ENCODE measurements around the gene MAST1. TPM values are rescaled to one million over a fixed set of nuclear protein-coding genes. Genes with fewer than 3 reads are reported as not detected.
A peak's percentile ranks its signal among the peaks of the same experiment; 100 is the strongest.

MAST1 gene
- total RNA-seq, 6 donors from 2014 or later: 0.17 to 0.89 (median 0.61) TPM; not detected in 3

GRCh38 chr19:12792853-12793289 lies 45.4 kb upstream of the MAST1 start:
- ATAC-seq (ENCODE audit: low FRiP score in 2 of 2): no peak
- WGBS, 2 donors: 0 to 1% methylated on average over 22 of the region's 22 CpGs

GRCh38 chr19:12793290-12794195 lies 44.8 kb upstream of the MAST1 start:
- Histone ChIP-seq H3K4me3 (peak overlapping the region; percentile 84 to 96 (median 94)), H3K36me3 (peaks cover 0 to 12% (median 0%) of the 10 kb centered on the region in 4 donors), H3K9me3 (no peaks in the 10 kb centered on the region), H3K27ac (peak overlapping the region; percentile 96 to 100 (median 98)), H3K27me3 (no peaks in the 10 kb centered on the region), H3K4me1 (peaks cover 32 to 46% (median 36%) of the 10 kb centered on the region in 4 donors)
- 0% methylated on average over 28 to 38 of the region's 81 CpGs for WGBS, 2 donors
- DNase-seq (peak; percentile 91 to 98), ATAC-seq (ENCODE audit: low FRiP score in 2 of 2) (peak; percentile 40 to 45)
- TF ChIP-seq POLR2A (IDR thresholded peaks at IDR 0.05) (peak; percentile 6 to 92 (median 70)), EP300 (IDR thresholded peaks at IDR 0.05) (peak; percentile 82 to 99 (median 98)), POLR2AphosphoS5 (IDR thresholded peaks at IDR 0.05) (peak; percentile 94 to 99)
- TF ChIP-seq, protein P1, sequence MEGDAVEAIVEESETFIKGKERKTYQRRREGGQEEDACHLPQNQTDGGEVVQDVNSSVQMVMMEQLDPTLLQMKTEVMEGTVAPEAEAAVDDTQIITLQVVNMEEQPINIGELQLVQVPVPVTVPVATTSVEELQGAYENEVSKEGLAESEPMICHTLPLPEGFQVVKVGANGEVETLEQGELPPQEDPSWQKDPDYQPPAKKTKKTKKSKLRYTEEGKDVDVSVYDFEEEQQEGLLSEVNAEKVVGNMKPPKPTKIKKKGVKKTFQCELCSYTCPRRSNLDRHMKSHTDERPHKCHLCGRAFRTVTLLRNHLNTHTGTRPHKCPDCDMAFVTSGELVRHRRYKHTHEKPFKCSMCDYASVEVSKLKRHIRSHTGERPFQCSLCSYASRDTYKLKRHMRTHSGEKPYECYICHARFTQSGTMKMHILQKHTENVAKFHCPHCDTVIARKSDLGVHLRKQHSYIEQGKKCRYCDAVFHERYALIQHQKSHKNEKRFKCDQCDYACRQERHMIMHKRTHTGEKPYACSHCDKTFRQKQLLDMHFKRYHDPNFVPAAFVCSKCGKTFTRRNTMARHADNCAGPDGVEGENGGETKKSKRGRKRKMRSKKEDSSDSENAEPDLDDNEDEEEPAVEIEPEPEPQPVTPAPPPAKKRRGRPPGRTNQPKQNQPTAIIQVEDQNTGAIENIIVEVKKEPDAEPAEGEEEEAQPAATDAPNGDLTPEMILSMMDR (IDR thresholded peaks at IDR 0.05): no peak

More at GRCh38 chr19:12792853-12793289, 45.4 kb upstream of the MAST1 start:
- Histone ChIP-seq H3K27ac (peak overlapping the region; percentile 96 to 100 (median 98)), H3K4me1 (peaks cover 39 to 52% (median 43%) of the 10 kb centered on the region in 4 donors), H3K9me3 (no peaks in the 10 kb centered on the region), H3K4me3 (peak overlapping the region; percentile 84 to 96 (median 94)), H3K36me3 (peaks cover 0 to 11% (median 0%) of the 10 kb centered on the region in 4 donors), H3K27me3 (no peaks in the 10 kb centered on the region)
- TF ChIP-seq POLR2A (IDR thresholded peaks at IDR 0.05): no peak
- TF ChIP-seq, protein P1 (IDR thresholded peaks at IDR 0.05): no peak
- no peak for TF ChIP-seq POLR2AphosphoS5 (IDR thresholded peaks at IDR 0.05)
- no peak for TF ChIP-seq EP300 (IDR thresholded peaks at IDR 0.05)
- peak in 1 of 2 donors; percentile 89 for DNase-seq

- peak overlapping the region; percentile 96 to 100 (median 98) for H3K27ac ChIP-seq
- H3K9me3 ChIP-seq: no peaks in the 10 kb centered on the region
- DNase-seq (peak in 1 of 2 donors; percentile 31), ATAC-seq (ENCODE audit: low FRiP score in 2 of 2) (no peak)
- no peak for TF ChIP-seq POLR2A (IDR thresholded peaks at IDR 0.05)
- TF ChIP-seq POLR2AphosphoS5 (IDR thresholded peaks at IDR 0.05): no peak
- TF ChIP-seq, protein P1 (IDR thresholded peaks at IDR 0.05): no peak
- TF ChIP-seq EP300 (IDR thresholded peaks at IDR 0.05): no peak
- H3K4me1 ChIP-seq: peaks cover 25 to 37% (median 28%) of the 10 kb centered on the region in 4 donors
- peak overlapping the region in 3 of 4 donors; percentile 84 to 96 (median 93) for H3K4me3 ChIP-seq
- peaks cover 0 to 21% (median 6%) of the 10 kb centered on the region in 4 donors for H3K36me3 ChIP-seq
- no peaks in the 10 kb centered on the region for H3K27me3 ChIP-seq
- 72 to 75% methylated on average over 7 of the region's 7 CpGs for WGBS, 2 donors
These were observed 43.9 kb upstream of the MAST1 start for GRCh38 chr19:12794196-12794941.

DNA sequence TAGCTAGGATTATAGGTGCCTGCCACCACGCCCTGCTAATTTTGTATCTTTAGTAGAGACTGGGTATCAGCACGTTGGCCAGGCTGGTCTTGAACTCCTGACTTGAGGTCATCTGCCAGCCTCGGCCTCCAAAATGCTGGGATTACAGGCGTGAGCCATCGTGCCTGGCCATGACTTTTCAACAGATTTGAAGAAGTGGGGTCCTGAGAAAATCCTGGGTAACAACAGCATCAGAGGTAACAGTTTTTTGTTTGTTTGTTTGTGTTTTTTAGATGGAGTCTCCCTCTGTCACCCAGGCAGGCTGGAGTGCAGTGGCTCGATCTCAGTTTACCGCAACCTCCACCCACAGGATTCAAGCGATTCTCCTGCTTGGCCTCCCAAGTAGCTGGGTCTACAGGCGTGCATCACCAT lies 43.3 kb upstream of the MAST1 start:
- ATAC-seq (ENCODE audit: low FRiP score in 2 of 2) (no peak), DNase-seq (no peak)
- peak overlapping the region; percentile 96 to 100 (median 98) for H3K27ac ChIP-seq
- TF ChIP-seq, protein P1 (IDR thresholded peaks at IDR 0.05): no peak
- TF ChIP-seq POLR2A (IDR thresholded peaks at IDR 0.05) (no peak), EP300 (IDR thresholded peaks at IDR 0.05) (no peak), POLR2AphosphoS5 (IDR thresholded peaks at IDR 0.05) (no peak)
- peaks cover 0 to 27% (median 10%) of the 10 kb centered on the region in 4 donors for H3K36me3 ChIP-seq
- H3K9me3 ChIP-seq: no peaks in the 10 kb centered on the region
- H3K27me3 ChIP-seq: no peaks in the 10 kb centered on the region
- H3K4me3 ChIP-seq: peak overlapping the region in 1 of 4 donors; percentile 96
- WGBS, 2 donors: 89 to 97% methylated on average over 6 to 9 of the region's 9 CpGs
- peaks cover 25 to 37% (median 29%) of the 10 kb centered on the region in 4 donors for H3K4me1 ChIP-seq

Data from upper lobe of left lung (tissue), 6 donors.